HG03442 (cell line): ENCODE data around the gene LTBP2.

Experiments
- ATAC-seq: cut with Tn5 transposase; IDR thresholded peaks from one replicate; pipeline ENCODE4 v1.9.1; 2021; ENCODE audit warnings: mild to moderate bottlenecking, moderate library complexity; ENCODE audit not compliant: unreplicated experiment

Gene LTBP2

DNA sequence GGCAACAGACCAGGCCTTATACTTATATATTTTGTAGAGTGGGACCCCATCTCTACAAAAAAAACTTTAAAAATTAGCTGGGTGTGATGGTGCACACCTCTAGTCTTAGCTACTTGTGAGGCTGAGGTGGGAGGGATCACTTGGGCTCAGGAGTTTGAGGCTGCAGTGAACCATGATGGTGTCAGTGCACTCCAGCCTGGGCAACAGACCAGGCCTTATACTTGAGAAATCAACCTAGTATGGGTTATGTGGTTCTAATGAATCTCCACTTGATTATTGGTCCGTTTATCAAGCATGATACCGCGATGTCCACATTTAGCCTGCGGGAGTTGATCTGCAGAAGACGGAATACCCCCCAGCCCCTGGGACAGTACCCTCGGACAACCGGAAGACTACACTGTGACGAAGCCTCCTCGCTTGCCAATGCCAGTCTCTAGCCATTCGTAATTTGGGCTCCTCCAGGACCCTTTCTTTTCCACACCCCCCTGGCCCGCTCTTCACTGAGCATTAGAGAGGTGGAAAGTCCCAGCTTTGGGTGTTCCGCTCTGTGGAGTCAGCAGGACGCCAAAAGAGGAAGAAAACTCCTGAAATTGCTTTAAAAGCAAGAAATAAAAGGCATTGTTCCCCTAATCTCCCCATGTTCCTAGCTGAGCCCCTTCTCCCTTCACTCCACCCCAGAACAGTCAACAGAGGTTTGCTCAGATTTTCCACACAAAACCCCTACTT, 19.4 kb downstream of the LTBP2 start:
- ATAC-seq, result no peak

DNA sequence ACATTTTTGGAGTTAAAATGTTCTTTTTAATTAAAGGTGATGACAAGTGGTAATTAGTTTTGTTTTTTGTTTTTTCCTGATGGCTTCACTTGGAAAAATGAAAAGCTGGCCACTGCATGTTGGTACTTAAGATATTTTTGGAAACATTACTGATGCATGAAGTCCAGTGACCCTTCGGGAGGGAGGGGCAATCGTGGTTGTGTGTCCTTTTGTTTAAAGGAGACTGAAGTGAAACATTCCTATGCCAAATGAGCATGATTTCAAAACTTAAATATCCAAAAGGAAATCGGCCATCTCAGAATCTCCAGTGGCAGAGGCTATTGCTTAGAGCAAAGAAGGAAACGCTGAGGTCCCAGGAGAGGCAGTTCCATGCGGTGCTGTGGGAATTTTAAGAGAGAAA, 20.1 kb downstream of the LTBP2 start:
- no peak for ATAC-seq

GRCh38 chr14:74591394-74591793, 20.6 kb downstream of the LTBP2 start:
- ATAC-seq, result no peak

DNA sequence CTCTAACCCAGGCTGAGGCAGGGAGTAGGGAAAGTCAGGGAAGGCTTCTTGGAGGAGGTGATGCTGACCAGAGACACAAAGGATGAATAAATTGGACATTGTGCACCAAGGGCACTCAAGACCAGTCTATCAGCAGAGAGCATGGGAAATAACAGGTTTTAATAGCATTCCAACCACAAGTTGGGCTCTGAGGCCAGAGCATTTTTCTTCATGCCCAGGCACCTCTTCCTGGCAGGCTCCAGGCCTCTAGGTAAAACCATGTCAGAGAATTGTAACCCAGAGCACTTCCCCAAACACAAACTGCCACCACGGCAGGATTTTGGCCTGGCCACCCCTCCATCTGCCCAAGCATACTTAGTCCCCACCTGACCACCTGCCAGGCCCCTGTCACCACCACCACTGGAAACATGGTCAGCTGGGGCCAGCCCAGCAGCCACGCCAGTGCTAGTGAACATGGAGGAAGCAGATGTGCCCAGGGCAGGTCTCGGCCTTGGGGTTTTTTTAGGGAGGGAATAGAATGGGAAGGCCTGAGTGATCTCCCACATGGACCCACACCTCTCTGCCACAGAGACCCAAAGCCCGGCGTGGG, 22.7 kb downstream of the LTBP2 start:
- ATAC-seq, result no peak

GRCh38 chr14:74587363-74587707, 24.7 kb downstream of the LTBP2 start:
- no peak for ATAC-seq

DNA sequence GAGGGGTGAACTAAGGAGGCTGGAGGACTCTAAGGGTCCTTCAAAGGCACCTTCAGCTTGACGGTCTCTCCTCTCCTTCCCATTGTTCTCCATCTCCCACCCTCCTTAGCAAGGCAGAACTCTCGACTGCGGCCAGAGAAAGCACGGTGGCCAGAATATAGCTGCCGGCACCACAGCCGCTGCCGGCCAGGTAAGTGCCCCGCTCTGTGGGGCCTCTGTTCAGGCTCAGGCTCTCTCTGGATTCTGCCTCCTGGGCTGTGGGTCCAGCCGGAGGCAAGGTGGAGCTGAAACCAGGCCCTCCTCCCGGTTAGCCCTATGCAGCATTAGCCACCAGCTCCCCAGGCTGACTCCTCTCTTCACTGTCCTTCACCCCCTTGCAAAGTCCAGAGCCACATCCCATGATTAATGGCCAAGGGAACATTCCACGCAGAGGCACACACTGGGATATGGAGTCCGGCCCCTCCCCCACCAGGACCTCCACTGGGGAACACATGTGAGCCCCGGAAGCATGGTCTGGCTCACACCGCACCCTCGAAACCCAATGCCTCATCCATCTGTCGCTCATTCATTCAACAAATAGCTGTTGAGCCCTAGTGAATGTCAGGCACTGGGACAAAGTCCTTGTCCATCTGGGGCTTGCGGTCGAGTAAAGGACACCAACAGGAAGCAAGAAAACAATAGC, 25.2 kb downstream of the LTBP2 start:
- ATAC-seq, result no peak

GRCh38 chr14:74585406-74586335, 26.4 kb downstream of the LTBP2 start:
- no peak for ATAC-seq

- no peak for ATAC-seq
These were observed 27.1 kb downstream of the LTBP2 start for GRCh38 chr14:74584951-74585350.

- ATAC-seq, result no peak
These were observed 28.2 kb downstream of the LTBP2 start for GRCh38 chr14:74583689-74584434.

- no peak for ATAC-seq
These were observed 29.0 kb downstream of the LTBP2 start for GRCh38 chr14:74582910-74583581.

GRCh38 chr14:74580275-74580672, 31.8 kb downstream of the LTBP2 start:
- no peak for ATAC-seq

DNA sequence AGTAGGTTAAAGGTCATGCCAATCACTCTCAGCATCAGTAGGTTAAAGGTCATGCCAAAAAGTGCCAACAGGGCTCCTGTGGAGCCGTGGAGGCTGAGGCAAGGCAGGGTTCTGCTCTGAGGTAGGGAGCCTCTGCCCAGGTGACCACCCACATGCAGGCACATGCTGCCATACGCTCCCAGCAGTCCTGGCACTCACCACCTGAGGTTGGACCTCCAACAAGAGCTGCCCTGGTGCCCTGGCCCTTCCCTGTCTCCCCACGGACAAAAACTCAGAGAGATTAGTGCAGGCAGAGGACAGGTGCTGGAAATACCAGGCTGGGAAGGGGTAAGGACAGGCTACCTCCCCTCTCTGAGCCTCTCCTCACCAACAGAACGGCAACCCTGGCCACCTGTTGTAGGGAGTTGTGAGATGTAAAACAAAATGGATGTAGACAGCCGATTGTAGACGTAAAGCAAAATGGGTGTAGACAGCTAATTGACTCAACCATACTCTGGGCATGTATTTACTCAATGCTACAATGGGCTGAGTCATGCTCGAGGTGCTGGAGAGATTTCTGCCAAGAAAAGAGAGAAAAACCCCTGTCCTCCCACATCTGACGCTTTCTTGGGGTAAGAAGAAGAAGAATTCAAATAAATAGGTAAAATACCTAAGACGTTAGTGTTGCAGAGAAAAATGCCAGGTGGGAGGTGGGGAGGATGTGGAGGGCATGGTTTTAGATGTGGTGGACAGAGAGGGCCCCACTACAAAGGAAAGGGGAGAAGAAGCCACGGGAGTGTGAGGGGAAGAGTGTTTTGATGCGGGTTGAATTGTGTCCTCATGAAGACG, 32.4 kb downstream of the LTBP2 start:
- no peak for ATAC-seq

- ATAC-seq, result no peak
These were observed 33.6 kb downstream of the LTBP2 start for GRCh38 chr14:74578479-74578878.

DNA sequence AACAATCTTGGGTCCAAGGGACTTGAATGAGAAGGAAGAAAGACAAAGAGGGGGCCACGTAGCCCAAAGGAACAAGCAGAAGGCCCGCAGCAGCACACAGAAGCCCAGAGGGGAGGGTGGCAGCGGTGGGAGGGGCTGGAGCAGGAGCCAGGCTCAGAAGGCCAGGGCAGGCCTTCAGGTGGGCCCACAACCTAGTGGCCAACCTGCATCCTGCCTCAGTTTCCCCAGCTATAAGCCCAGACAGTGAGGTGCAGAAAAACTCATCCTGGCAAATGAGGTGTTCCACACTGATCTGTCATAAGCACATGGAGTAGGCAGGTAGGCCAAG, 34.1 kb downstream of the LTBP2 start:
- ATAC-seq, result no peak

DNA sequence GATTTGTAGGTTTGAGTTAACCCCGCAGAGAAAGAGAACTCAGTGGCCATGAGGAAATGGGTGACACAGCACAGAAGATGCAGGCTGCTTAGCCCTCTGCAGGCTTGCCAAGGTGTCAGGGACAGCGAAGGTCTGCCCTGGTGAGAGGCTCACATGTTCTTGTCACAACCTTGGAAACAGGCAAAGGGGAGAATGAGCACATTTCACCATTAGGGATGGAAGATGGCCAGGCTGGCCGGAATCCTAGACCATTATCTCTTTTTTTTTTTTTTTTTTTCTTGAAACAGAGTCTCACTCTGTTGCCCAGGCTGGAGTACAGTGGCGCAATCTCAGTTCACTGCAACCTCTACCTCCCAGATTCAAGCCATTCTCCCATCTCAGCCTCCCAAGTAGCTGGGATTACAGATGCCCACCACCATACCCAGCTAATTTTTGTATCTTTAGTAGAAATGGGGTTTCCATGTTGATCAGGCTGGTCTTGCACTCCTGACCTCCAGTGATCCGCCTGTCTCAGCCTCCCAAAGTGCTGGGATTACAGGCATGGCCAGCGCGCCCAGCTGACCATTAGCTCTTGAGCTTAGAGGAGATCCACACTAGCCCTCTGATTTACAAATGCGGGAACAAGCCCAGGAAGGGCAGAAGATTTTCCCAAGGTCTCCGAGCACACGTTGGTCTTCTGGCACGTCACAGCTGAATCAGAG, 34.6 kb downstream of the LTBP2 start:
- no peak for ATAC-seq

DNA sequence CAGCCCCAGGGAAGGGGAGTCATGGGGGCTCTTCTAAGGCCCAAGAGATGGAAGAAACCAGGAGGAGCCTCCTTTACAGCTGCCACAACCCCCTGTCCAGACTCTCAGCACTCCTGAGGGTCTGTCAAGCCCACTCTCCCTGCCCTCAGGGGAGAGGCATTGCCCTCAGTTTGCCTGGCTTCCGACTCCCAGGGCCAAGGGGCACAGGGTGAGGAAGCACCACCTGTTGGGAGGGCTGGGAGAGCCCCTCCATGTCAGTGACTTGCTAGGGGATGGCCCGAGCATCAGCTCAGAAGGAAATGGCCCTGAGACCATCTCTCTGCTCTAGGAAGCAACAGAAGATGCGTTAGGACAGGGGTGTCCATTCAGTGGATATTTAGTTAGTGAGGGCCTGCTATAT, 36.1 kb downstream of the LTBP2 start:
- ATAC-seq, result no peak

DNA sequence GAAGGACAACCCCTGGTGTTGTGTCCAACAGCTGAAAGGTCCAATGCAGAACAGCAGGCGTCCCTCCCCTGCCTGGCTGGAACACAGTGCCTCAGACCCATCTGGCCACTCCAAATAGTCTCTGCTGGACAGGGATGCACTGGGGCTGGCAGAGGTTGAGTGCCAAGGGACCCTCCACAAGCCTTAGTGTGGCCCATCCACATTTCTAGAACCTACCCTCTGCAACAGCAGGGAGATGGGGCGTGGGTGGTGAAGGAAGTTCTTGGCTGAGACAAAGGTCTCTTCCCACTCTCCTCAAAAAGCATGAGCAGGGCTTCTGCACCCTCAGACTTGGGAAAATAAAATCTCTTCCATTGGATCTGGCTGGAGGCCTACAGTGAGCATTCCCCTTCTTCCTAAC, 36.5 kb downstream of the LTBP2 start:
- no peak for ATAC-seq

GRCh38 chr14:74574706-74575105, 37.3 kb downstream of the LTBP2 start:
- no peak for ATAC-seq

DNA sequence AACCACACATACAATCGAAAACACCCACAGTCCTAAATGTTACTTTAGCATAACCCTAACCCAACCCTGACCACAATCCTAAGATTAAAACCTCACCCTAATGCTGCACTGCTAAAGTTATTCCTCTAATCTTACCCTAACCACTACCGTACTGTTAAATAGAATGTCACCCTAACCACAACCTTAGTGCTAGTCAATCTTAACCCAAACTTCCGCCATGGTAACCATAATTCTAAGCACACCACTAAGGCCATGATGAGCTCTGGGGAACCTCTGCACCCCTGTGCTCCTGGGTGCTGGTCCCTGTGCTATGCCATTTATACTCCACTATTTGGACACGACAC, 38.0 kb downstream of the LTBP2 start:
- ATAC-seq, result no peak
